ENCODE results near the gene PNPLA6. TPM values are rescaled to one million over a fixed set of nuclear protein-coding genes. Genes with fewer than 3 reads are reported as not detected.

Gene PNPLA6
- total RNA-seq, 1 experiment from 2014 or later, result 60.1 TPM

GRCh38 chr19:7516333-7516732, 19.2 kb upstream of the PNPLA6 start:
- intact Hi-C loops (cut with micrococcal nuclease; ENCODE audit: unreplicated experiment), result no loop called here
- TF ChIP-seq CTCF (IDR thresholded peaks at IDR 0.05; ENCODE audit: unreplicated experiment), result no peak
- peaks cover 13% of the 10 kb centered on the region for H3K27me3 Mint-ChIP-seq (ENCODE audit: unreplicated experiment)
- no peaks in the 10 kb centered on the region for H3K9me3 Mint-ChIP-seq (ENCODE audit: low read depth, unreplicated experiment)
- peak overlapping the region; percentile 43 for H3K4me3 Mint-ChIP-seq (ENCODE audit: low read depth, unreplicated experiment)
- peaks cover 10% of the 10 kb centered on the region for H3K4me1 Mint-ChIP-seq (ENCODE audit: low read depth, unreplicated experiment)
- CTCF ChIA-PET, result no interaction called here
- no peak for DNase-seq
- no peak overlapping the region for H3K27ac Mint-ChIP-seq (ENCODE audit: unreplicated experiment)
- H3K36me3 Mint-ChIP-seq (ENCODE audit: insufficient read depth, unreplicated experiment), result peaks cover 19% of the 10 kb centered on the region
- no TSS peak for BruUV-seq (replicated peaks)

- no peak for DNase-seq
- intact Hi-C loops (cut with micrococcal nuclease; ENCODE audit: unreplicated experiment), result no loop called here
- H3K4me1 Mint-ChIP-seq (ENCODE audit: low read depth, unreplicated experiment), result peaks cover 14% of the 10 kb centered on the region
- H3K9me3 Mint-ChIP-seq (ENCODE audit: low read depth, unreplicated experiment), result no peaks in the 10 kb centered on the region
- peaks cover 13% of the 10 kb centered on the region for H3K27me3 Mint-ChIP-seq (ENCODE audit: unreplicated experiment)
- TF ChIP-seq CTCF (IDR thresholded peaks at IDR 0.05; ENCODE audit: unreplicated experiment), result no peak
- H3K36me3 Mint-ChIP-seq (ENCODE audit: insufficient read depth, unreplicated experiment), result peaks cover 23% of the 10 kb centered on the region
- no peak overlapping the region for H3K27ac Mint-ChIP-seq (ENCODE audit: unreplicated experiment)
- CTCF ChIA-PET, result no interaction called here
- BruUV-seq (replicated peaks), result no TSS peak
- H3K4me3 Mint-ChIP-seq (ENCODE audit: low read depth, unreplicated experiment), result peak overlapping the region; percentile 43
Measured at GRCh38 chr19:7516878-7517277, 18.6 kb upstream of the PNPLA6 start.

GRCh38 chr19:7519361-7520130, 16.0 kb upstream of the PNPLA6 start:
- BruUV-seq (replicated peaks), result no TSS peak
- TF ChIP-seq CTCF (IDR thresholded peaks at IDR 0.05; ENCODE audit: unreplicated experiment), result no peak
- intact Hi-C loops (cut with micrococcal nuclease; ENCODE audit: unreplicated experiment), result no loop called here

GRCh38 chr19:7520131-7521051, 15.1 kb upstream of the PNPLA6 start:
- H3K36me3 Mint-ChIP-seq (ENCODE audit: insufficient read depth, unreplicated experiment), result peaks cover 38% of the 10 kb centered on the region
- CTCF ChIA-PET, result no interaction called here
- no peaks in the 10 kb centered on the region for H3K27me3 Mint-ChIP-seq (ENCODE audit: unreplicated experiment)
- no TSS peak for BruUV-seq (replicated peaks)
- intact Hi-C loops (cut with micrococcal nuclease; ENCODE audit: unreplicated experiment), result no loop called here
- no peak for TF ChIP-seq CTCF (IDR thresholded peaks at IDR 0.05; ENCODE audit: unreplicated experiment)
- H3K27ac Mint-ChIP-seq (ENCODE audit: unreplicated experiment), result no peak overlapping the region
- peaks cover 15% of the 10 kb centered on the region for H3K4me1 Mint-ChIP-seq (ENCODE audit: low read depth, unreplicated experiment)
- no peak overlapping the region for H3K4me3 Mint-ChIP-seq (ENCODE audit: low read depth, unreplicated experiment)
- H3K9me3 Mint-ChIP-seq (ENCODE audit: low read depth, unreplicated experiment), result no peaks in the 10 kb centered on the region
- no peak for DNase-seq

More at GRCh38 chr19:7519361-7520130, 16.0 kb upstream of the PNPLA6 start:
- Mint-ChIP-seq H3K9me3 (ENCODE audit: low read depth, unreplicated experiment) (no peaks in the 10 kb centered on the region), H3K27me3 (ENCODE audit: unreplicated experiment) (peaks cover 4% of the 10 kb centered on the region), H3K4me3 (ENCODE audit: low read depth, unreplicated experiment) (no peak overlapping the region), H3K36me3 (ENCODE audit: insufficient read depth, unreplicated experiment) (peaks cover 39% of the 10 kb centered on the region), H3K4me1 (ENCODE audit: low read depth, unreplicated experiment) (peaks cover 19% of the 10 kb centered on the region), H3K27ac (ENCODE audit: unreplicated experiment) (no peak overlapping the region)
- CTCF ChIA-PET, result no interaction called here
- no peak for DNase-seq

Measured in Calu3 (cell line).